GM21786 (cell line): ENCODE results near the gene DNMT1.

Experiments
- ATAC-seq: cut with Tn5 transposase; IDR thresholded peaks from one replicate; pipeline ENCODE4 v1.9.1; 2021; ENCODE audit not compliant: unreplicated experiment

DNMT1 gene

DNA sequence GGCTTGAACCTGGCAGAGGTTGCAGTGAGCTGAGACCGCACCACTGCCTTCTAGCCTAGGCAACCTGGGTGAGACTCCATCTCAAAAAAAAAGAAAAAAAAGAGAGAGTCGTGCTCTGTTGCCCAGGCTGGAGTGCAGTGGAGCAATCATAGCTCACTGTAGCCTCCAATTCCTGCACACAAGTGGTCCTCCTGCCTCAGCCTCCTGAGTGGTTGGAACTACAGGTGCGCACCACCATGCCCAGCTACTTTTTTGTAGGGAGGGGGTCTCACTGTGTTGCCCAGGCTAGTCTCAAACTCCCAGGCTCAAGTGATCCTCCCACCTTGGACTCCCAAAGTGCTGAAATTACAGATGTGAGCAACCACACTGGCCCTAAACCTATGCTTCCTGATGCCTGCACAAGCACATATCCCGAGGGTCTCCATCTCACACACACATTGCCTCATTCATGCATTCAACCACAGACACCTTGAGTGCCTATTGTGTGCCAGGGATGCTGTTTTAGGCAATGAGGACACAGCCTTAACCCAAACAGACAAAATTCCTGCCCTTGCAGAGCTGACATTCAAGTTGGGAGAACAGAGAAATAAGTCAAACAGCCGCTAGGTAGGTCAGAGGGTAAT is 94.5 kb downstream of the DNMT1 start:
- ATAC-seq = no peak

GRCh38 chr19:10096615-10096963 is 98.2 kb downstream of the DNMT1 start:
- ATAC-seq = no peak

DNA sequence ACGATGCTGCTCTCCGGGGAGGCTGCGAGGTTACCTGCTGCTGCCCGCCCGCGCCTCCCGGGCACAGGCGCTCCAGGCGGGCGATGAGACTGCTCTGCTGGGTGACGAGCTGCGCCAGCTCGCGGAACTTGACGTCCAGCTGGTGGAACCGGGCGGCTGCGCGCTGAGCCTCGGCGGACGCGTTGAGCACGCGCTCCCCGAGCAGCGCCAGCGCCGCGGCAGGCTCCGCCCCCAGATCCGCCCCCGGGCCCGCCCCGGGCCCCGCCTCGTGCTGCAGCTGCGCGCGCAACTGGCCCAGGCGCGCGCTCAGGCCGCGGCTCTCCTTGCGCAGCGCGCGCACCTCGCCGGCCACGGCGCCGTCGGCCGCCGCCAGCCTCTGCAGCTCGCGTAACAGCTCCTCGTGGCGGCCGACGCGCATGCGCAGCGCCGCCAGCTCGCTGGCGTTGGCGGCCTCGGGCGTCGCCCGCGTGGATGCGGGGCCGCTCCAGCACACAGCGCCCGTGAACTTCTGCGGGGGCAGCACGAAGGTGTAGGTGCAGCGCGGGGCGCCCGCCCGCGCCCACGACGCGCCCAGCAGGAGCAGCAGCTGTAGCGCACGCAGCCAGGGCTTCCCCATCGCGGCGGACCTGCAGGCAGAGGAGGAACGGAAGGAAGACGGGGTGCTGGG is 98.7 kb downstream of the DNMT1 start:
- ATAC-seq = peak; percentile 65

DNA sequence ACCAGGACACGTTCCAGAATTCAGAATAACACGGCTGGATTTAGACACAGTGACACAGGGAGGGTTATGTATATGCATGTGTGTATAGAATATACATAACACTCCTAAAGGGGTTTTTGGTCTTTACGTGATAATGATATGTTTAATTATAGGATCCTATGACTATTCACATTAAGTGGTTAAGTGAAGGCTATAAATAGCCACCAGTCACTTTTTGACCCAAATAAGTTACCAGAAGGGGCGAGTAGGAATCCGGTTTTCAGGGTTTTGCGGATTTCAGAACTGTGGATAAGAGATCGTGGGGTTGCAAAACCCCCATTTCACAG is 99.2 kb downstream of the DNMT1 start:
- ATAC-seq = no peak

DNA sequence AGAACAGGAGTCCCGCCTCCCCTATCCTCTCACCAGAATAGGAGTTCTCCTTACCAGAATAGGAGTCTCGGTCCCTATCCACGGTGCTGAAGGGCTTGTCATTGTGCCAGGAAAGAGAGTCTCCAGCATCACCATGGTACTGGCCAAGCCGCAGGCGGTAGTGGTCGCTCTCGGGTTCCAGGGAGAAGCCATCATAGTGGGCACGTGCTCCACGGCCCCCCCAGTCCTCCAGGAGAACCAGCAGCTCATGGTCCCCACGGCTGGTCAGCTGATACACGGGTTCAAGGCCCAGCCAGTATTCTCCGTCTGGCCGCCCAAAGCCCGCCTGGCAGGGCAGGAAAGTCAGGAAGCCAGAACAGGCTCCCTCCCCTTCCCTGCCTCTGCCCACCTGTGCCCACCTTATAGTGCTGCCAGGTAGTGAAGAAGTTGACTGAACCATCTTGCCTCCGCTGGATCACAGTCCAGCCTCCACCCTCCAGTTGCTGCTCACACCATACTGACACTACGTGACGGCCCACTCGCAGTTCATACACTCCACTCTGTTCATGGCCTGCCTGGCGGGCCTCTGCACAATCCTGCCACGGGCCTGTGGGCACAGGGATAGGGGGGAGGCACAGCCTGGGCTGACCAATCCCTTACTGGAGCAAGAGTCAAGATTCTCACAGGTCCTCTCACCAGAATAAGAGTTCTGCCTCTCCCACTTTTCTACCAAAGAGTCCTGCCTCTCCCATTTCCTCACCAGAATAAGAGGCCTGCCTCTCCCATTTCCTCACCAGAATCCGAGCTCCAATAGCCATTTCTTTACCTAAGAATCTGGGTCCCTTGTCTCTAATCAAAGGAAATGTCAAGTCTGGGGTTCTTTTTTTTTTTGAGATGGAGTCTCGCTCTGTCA is 101.2 kb downstream of the DNMT1 start:
- no peak for ATAC-seq

GRCh38 chr19:10092648-10093294 is 102.0 kb downstream of the DNMT1 start:
- no peak for ATAC-seq

DNA sequence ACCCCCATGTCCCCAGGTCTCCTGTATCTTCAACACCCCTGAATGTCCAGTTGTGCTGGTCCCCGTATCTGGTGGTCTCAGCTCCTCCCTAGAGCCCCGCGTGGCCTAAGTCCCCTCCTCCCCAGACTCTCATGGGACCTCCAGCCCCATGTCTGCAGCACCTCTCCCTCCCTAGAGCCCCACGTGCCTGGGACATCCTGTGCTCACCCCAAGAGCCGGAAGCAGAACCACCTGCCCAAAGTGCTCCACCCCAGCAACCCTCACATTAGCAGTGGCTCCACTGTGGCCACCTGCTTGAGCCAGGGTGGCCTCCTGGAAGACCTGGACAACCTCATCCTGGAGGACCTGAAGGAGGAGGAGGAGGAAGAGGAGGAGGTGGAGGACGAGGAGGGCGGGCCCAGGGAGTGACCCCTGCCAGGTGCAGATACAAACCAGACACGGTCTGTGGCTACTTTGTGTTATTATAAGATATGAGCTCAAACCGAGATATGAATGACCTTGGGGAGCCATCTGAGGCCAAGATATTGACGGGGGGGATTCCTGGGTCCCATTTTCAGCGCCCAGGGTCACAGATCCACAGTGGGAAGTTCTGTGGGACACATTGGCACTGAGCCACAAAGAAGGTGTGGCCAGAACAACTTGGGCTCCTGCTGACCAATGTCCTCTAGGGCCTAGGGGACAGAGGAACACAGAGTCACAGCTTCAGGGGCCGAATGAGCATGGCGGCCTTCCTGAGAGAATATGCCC is 102.7 kb downstream of the DNMT1 start:
- no peak for ATAC-seq

DNA sequence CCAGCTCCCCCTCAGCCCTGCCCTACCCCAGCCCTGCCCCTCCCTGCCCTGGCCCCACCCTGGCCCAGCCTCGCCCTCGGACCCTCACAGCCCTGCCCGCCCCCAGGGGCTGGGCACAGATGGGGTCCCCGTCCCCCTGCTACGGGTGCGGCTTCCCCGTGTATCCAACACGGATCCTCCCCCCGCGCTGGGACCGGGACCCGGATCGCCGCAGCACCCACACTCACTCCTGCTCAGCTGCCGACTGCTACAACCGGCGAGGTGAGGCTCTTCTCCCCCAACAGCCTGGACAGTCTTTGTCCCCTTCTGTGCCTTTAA is 103.4 kb downstream of the DNMT1 start:
- ATAC-seq = no peak

DNA sequence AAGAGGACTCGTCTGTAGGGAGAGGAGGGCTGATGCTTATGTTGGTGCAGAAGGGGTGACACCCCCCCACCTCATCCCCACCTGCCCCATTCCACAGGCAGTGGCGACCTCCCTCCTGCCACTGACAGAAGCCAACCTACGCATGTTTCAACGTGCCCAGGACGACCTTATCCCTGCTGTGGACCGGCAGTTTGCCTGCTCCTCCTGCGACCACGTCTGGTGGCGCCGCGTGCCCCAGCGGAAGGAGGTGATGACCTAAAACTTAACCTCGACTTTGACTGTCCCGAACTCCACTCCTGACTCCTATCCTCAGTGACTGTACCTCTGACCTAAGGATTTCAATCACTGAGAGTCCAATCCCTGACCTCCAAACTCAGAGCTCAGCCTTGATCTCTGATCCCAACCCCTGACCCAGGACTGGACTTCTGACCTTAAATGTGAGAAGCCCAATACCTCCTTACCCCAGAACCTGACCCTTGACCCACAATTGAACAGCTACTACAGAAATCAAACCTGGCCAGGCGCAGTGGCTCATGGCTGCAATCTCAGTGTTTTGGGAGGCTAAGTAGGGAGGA is 104.9 kb downstream of the DNMT1 start:
- no peak for ATAC-seq

DNA sequence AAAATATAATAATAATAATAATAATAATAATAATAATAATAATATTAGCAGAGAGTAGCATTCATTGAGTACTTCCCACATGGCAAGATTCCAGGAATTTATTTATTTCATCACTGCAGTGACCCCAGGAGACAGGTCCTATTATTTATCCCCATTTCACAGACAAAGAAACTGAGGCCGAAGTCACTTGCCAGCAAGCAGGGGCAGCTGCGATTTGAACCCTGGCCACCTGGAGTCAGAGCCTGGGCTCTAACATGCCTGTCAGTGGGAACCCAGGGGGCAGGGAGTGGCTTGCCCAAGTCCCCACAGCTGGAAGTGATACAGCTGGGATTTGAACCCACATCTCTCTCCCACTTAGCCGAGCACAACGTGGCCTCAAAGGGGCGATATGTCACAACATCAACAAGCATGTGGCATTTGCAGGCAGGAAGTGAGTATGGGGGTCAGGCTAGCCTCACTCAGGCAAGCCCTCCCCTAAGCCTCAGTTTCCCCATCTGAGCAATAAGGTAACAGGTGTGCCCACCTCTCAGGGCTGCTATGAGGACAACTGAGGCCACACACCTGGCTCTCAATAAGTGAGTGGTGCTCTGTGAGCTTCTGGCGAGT is 105.7 kb downstream of the DNMT1 start:
- ATAC-seq = no peak

DNA sequence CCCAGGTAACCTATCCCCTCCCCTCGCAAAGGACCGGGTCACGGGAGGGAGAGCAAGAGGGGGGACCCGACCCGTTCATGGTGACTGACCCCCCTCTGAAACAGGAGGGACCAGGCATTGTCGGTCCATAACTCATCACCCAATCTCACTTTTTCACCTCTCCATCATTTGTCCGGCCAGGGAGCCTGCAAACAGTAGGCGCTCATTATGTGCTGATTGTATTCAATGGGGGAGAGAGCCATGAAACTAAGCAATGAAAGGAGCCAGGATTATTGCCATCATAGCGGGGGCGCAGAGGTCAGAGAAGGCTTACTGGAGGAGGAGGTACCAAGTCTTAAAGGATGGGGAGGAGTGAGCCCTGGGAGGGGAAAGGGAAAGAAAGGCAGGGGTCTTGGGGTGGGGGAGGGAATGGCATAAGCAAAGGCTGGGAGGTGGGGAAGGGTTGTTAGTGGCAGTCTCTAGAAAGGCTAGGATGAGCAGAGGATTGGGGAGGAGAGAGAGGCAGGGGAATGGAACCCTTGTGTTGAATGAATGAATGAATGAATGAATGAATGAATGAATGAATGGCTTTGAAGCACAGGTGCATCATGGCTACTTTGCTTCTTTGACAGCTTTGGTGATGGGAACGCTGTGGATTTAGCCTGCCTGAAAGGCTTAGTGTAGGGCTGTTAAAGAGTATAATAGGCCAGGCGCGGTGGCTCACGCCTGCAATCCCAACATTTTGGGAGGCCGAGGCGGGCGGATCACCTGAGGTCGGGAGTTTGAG is 107.3 kb downstream of the DNMT1 start:
- no peak for ATAC-seq

DNA sequence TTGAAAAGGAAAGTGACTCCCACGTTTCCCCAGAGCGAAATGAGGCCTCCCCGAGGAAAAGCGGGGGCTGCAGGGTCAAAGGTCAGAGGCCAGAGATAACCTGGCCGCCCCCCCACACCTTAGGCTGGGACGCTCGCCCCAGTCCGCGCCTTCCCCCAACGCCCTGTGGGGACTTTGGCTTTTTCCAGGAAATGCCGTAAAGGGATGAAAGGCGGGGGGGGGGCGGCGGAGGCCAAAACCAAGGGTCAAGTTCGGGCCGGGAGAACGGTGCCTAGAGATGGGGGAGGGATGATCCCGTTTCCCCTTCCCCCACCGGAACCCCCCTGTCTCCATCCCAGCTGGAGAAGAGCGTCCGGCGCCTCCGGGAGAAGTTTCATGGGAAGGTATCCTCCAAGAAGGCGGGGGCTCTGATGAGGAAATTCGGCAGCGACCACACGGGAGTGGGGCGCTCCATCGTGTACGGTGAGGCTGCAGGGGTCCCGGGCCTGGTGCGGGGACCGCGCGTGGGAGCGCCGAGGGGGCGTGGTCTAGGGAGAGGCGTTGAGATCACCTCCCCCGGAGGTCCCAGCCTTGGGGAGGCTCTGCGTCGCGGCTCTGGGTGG is 108.1 kb downstream of the DNMT1 start:
- peak; percentile 15 for ATAC-seq

- peak; percentile 71 for ATAC-seq
These were observed 108.8 kb downstream of the DNMT1 start, which contains the start of gene SHFL for GRCh38 chr19:10085641-10086590. TSS of gene SHFL (plus strand) at chr19:10086317. CDS start at chr19:10086428, 111 bp downstream.

DNA sequence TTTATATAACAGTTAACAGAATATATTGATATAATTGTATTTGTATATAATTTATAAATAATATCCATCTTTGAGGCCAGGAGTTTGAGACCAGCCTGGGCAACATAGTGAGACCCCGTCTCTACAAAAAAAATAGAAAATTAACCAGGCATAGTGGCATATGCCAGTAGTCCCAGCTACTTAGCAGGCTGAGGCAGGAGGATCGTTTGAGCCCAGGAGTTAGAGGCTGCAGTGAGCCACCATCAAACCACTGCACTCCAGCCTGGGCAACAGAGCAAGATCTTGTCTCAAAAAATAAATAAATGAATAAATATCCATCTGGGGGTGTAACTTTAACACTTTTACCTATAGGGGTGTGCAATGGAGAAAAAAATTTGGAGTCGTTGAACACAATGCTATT is 110.0 kb downstream of the DNMT1 start:
- ATAC-seq = no peak

- no peak for ATAC-seq
These were observed 110.8 kb downstream of the DNMT1 start for GRCh38 chr19:10083911-10084310.
